Measurements from ENCODE around the gene RAD54L.
"Not testable (repeated sequence)": the region's sequence is repeated elsewhere in the genome, so short reads cannot be mapped to it uniquely, and the experiment has no call there.

RAD54L gene

DNA sequence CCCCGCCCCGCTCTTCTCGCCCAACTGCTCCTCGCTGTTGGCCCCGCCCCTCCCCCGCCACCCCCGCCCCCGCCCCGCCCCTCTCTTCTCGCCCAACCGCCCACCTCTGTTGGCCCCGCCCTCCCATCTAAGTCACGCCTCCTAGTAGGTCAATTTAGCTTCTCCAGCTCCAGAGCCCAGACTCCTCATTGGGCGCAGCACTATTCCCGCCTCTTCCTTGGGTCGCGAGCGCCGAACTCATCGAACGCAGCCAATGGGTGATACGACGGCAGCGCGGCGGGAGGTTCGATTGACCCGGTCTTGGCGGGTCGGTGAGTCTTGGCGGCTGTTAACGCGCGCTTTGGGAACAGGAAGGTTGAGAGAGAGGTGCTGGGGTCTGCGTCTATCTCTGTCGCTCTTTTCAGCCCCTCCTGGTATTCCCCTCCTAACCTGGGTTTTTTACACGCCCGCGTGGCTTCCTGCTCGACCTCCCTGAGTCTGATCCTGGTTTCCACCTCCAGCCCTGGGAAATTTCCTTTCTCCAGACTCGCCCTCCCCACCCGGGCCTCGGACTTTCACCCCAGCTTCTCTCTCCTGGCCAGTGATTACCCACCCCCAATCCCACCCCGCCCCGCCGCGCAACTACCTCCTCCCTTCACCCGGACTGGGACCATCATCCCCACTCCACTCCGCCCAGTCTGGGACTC lies at the start of gene RAD54L:
Gene RAD54L, plus strand, starts transcription at position 328 of the 686 bp plus-strand sequence. CDS start 643 bp downstream, outside the sequence.
- DNase-seq: peak; percentile 99

DNA sequence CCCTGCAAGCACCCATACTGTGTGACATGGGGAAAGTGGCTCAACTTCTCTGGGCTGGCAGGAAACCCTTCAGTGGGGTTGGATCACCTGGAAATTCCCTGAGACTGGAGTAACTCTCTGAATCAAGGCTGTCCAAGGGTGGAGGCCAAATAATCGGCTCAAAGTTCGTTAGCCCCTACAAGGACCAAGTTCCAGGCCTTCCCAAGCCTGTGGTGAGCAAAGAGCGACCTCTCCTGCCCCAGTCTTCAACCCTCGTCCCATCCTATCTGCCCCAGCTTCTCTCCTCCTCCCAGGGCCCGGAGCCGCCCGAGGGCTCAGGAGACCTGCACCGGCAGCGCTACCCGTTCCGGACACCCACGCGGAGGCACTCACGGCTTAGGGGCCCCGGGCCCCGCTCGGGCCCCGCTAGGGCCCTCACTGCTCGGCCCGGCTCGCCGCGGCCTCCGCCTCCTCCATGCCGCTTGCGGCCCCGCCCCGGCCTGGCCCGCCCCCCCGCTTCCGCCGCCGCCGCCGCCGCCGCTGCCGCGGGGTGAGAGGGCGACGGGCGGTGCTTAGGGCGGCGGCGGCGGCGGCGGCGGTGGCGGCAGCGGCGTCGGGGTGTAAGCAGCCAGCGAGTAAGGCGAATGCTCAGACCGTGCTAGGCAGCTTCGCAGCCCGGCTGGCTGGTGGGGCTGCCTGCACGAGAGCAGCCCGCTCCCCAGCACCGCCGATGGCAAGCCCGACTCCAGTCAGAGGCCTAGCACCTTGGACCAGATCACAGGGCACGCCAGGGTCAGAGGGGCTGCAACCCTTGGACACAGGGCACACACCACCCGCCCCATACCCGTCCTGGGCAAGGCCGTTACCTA lies 49.4 kb upstream of the RAD54L start, which contains the start of gene POMGNT1:
Gene POMGNT1, minus strand, starts transcription at position 471 of the 848 bp plus-strand sequence. CDS start 613 bp downstream, outside the sequence.
- DNase-seq: peak; percentile 83

DNA sequence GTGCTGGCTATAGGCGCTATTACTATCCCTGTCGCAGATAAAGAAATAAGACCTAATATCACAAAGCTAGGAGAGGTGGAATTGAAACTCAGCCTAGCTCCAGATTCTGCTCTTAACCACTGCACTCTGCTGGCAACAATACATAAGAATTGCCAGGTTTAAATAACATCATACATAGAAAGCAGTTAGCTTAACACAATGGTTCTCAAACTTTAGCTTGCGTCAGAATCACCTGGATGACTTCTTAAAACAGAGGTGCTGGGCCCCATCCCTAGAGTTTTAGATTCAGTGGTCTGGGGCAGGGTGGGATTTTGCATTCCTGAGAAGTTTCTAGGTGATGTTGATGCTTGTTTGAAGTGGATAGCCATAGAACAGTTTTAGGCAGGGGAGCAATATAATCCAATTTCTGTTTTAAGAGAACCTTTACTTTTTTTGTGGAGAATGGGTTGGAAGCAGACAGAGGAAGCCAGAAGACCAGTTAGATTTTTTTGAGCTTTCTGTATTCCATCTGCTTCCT lies 48.3 kb upstream of the RAD54L start:
- no peak for DNase-seq

DNA sequence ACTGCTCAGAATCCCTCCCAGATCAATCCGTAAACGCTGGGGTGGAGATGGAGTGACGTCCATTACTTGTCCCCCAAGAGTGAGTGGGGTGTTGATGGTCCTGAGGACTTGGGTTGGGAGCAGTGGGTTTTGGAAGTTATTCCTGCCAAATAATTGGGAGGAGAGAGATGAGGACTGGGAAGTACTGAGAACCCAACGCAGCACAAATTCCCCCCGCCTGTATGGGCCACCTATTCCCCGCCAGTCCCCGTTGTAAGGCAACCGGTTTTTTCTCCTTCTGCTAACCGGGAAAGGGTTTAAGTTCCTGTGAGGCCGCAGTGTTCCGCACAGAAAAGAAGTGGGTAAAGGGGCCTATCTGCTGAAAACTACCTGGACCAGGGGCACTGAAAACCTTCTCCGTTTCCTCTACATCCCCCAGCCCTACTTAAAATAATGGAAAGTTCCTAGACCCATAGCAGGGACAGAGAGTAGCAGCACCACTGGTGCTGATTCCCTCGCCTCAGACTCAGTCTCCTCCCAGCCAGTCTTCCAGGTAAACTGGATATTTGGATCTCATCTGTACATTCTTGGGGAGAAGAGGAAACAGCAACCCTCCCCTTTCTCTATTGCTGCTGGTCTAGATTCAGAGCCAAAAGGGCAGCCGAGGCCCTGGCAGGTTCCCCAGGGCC lies 43.7 kb upstream of the RAD54L start:
- DNase-seq: no peak

- no peak for DNase-seq
These were observed 43.2 kb upstream of the RAD54L start for GRCh38 chr1:46204406-46204742.

DNA sequence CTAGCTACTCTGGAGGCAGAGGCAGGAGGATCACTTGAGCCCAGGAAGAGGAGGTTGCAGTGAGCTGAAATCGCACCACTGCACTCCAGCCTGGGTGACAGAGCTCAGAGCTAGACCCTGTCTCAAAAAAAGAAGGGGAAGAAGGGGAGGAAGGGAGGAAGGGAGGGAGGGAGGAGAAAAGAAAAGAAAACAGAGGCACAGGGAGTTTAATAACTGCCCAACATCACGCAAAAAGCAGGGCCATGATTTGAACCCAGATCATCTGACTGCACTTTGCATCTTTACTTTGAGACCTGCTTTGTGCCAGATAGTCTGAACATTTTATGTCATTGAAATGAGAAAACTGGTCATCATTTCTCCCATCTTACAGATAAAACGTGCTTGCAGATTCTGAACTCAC lies 42.4 kb upstream of the RAD54L start:
- DNase-seq: no peak

DNA sequence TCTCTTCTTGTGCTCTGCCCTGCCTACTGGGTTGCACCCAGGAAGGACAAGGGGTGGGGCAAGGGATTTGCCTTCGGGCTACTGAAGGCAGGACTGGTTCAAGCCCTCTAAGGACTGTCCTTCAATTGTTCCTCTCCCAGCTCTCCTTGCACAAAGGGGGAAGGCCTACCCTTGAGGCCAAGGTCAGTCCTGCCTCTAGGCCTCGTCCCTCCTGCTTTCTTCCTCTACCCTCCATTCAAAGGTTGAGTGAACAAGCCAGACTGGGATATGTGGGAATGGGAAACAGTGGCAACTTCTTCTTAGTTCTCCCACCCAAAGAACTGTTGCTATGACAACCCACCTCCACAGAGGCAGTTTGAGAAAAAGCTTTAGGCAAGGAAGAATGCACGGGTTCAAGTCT lies 41.8 kb upstream of the RAD54L start:
- no peak for DNase-seq

DNA sequence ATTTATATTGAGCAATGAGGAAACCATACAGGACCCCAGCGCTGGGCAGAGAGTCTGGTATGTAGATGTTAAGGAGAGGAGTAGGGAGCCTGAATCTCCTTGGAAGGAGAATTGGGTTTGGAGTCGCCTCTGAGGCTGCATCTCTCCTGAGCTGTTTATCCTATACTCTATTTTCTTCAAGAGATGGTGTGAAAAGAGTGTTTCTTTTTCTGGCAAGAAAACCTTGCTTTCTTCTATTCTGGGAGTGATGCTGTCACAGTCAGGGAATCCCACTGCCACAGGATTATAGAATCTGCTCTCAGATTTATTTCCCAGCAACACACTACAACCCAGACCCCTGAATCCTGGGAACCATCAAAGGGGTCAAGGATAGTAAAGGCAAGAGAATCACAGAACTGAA lies 41.2 kb upstream of the RAD54L start:
- DNase-seq: no peak

GRCh38 chr1:46210561-46210960 lies 37.0 kb upstream of the RAD54L start:
- no peak for DNase-seq

GRCh38 chr1:46211051-46211450 lies 36.5 kb upstream of the RAD54L start:
- no peak for DNase-seq

DNA sequence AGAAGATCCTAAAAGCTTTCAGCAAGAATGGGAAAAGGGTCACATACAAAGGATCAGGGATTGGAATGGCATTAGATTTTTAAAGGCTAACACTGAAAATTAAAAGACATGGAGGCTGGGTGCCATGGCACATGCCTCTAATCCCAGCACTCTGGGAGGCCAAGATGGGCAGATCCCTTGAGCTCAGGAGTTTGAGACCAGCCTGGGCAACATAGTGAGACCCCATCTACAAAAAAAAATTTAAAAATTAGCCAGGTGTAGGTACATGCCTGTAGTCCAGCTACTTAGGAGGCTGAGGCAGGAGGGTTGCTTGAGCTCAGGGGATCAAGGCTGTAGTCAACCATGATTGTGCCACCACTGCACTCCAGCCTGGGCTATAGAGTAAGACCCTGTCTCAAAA lies 32.1 kb upstream of the RAD54L start:
- no peak for DNase-seq

DNA sequence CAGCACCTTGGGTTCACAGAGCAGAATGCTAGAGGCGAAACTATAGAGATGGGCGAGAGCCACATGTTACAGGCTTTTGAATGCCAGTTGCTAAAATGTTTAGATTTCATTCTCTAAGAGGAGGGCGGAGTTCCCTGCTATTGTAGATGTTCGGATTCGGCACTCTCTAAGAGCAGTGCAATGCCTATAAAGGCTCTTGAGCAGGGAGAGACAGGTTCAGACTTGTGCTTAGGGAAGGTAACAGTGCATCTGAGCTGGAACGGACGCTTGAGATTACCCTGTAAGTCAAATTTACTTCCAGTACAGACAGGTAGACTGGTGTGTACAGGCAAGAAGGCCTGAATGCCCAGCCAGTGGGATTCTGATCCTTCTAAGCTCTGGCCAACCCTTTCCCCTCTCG lies 29.1 kb upstream of the RAD54L start:
- no peak for DNase-seq

DNA sequence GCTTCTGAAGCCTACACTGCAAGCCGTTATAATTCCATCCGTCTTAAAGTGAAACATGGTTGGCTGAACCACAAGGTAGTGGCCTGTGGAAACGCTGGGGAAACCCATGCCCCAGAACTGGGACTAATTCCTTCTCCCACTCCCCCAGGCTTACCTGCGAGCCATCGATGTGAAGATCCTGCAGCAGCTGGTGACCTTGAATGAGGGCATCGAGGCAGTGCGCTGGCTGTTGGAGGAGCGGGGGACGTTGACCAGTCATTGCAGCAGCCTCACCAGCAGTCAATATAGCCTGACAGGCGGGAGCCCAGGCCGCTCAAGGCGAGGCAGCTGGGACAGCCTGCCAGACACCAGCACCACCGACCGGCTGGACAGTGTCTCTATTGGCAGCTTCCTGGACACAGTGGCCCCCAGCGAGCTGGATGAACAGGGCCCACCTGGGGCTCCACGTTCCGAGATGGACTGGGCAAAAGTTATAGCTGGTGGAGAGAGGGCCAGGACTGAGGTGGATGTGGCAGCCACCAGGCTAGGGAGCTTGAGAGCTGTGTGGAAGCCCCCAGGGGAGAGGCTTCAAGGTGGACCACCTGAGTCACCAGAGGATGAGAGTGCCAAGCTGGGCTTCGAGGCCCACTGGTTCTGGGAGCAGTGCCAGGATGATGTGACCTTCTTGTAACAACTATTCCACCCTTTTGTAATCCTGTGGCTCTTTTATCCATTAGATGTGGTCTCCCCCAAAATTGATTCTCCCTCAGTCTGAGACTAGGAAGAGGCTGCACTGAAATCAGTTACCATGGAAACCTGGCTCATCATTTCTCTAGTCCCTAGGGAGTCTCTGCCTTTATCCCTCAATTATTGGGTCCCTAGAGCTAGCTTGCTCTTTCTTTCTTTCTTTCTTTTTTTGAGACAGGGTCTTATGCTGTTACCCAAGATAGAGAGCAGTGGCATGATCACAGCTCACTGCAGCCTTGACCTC lies 27.7 kb upstream of the RAD54L start:
- no peak for DNase-seq

DNA sequence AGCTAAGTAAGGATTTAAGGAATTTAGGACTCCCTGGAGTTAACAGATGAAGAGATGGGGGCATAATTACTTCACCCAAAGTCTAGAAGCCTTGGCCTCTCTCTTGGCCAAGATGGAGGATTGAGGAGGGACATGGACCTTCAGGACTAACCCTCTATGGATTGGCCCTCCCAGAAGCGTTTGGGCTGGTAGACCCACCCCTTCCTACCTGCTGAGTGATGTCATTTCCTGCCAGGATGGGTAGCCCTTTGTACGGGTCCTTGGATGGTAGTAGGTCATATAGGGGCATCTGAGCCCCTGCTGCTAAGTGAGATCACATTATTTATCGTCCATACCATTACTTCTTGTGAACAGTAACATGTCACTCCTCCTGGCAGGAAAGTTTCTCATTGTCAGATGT lies 26.8 kb upstream of the RAD54L start:
- peak; percentile 8 for DNase-seq

DNA sequence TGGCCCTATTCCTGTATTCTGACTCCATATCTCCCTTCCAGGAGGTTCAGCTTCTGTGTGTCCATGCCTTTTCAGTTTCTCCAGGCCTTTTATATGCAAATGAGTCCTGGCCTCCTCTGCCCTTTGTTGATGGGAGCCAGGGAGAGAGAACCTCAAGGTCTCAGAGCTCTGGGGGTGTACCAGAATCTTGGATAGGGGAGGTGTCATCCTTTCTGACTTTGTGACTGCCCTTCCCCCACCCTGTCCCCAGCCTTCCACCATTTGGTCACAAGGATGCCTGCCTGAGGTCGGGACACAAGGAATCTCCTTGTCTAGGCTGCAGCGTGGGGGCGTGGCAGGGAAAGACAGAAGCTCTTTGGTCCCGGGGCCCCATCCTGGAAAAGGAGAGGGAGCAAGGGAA lies 25.8 kb upstream of the RAD54L start:
- no peak for DNase-seq

- DNase-seq: not testable (repeated sequence)
These were observed 24.5 kb upstream of the RAD54L start for GRCh38 chr1:46223055-46223454.

DNA sequence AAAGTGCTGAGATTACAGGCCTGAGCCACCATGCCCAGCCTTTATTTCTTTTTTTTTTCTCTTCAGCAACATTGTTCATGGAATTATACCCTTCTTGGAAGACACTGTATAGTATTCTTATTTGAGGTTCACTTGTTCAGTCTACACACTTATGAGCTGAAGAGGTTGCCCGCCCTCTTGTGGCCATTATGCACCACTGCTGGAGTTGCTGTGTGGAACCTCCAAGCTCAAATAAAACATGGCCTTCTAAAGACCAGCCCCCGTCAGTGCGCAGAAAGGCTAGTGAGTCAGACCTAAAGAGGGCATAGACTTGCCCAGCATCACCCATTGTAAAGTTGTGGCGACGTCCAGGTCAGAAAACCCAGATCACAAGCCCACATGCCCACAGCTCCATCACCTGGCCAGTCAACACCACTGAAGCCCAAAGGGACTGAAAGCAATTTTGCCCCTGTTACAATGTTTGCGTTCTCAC lies 24.1 kb upstream of the RAD54L start:
- DNase-seq: peak; percentile 74

DNA sequence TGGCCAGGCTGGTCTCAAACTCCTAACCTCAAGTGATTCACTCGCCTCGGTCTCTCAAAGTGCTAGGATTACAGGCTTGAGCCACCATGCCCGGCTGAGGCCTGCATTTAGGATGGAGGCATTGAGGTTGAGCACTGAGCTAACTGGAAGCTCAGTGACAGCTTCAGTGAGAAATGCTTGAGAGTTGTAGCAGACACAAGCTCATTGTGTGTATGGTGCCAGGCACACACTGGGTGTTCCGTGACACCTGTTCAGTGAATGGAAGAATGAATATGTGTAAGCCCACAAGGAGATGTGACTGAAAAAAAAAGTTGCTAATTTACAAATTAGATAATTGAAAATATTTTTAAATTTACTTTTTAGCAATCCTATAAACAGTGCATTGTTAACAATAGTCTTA lies 22.6 kb upstream of the RAD54L start:
- no peak for DNase-seq

- DNase-seq: not testable (repeated sequence)
These were observed 16.3 kb upstream of the RAD54L start for GRCh38 chr1:46231231-46231630.

- DNase-seq: no peak
These were observed 10.7 kb upstream of the RAD54L start for GRCh38 chr1:46236882-46237281.

DNA sequence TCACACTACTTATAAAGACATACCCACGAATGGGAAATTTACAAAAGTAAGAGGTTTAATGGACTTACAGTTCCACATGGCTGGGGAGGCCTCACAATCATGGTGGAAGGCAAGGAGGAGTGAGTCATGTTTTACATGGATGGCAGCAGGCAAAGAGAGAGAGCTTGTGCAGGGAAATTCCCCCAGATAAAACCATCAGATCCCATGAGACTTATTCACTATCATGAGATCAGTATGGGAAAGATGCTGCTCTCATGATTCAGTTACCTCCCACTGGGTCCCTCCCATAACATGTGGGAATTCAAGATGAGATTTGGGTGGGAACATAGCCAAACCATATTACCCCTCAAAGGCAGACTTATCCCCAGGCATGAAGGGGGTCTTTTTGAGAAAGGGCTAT lies 8.7 kb upstream of the RAD54L start:
- DNase-seq: not testable (repeated sequence)

DNA sequence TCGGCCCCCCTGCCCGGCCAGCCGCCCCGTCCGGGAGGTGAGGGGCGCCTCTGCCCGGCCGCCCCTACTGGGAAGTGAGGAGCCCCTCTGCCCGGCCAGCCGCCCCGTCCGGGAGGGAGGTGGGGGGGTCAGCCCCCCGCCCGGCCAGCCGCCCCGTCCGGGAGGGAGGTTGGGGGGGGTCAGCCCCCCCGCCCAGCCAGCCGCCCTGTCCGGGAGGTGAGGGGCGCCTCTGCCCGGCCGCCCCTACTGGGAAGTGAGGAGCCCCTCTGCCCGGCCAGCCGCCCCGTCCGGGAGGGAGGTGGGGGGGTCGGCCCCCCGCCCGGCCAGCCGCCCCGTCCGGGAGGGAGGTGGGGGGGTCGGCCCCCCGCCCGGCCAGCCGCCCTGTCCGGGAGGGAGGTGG lies 5.8 kb upstream of the RAD54L start:
- not testable (repeated sequence) for DNase-seq
